Coronary artery (tissue), 2 donors: Measurements from ENCODE around the gene ODAPH.

Experiments used
- DNase-seq: peaks from one replicate; pipeline ENCODE4 v3.0.0-alpha.2; 2017; ENCODE audit warnings: low spot score
- H3K27ac ChIP-seq, 2 donors: fragments of 200-600 bp; sonication (generic); one replicate each; pipeline ENCODE4 v1.5.1; 2016 to 2019
- H3K4me3 ChIP-seq: fragments of 200-600 bp; sonication (generic); 2 replicates; pipeline ENCODE4 v1.5.1; 2016; ENCODE audit warnings: mild to moderate bottlenecking, moderate library complexity
- CTCF ChIP-seq: fragments of 200-600 bp; sonication (generic); IDR thresholded peaks from one replicate; pipeline ENCODE4 v1.5.1; 2019; ENCODE audit warnings: antibody characterized with exemption

ODAPH gene

GRCh38 chr4:75593393-75593792 is 37.5 kb downstream of the ODAPH start:
- no peak overlapping the region for H3K4me3 ChIP-seq
- TF ChIP-seq CTCF = no peak

GRCh38 chr4:75596061-75596460 is 40.2 kb downstream of the ODAPH start:
- no peak for TF ChIP-seq CTCF
- Histone ChIP-seq H3K4me3 (no peak overlapping the region), H3K27ac (no peak overlapping the region)
- DNase-seq = no peak

More at GRCh38 chr4:75593393-75593792, 37.5 kb downstream of the ODAPH start:
- DNase-seq = no peak
- no peak overlapping the region for H3K27ac ChIP-seq

- no peak for DNase-seq
- Histone ChIP-seq H3K4me3 (no peak overlapping the region), H3K27ac (no peak overlapping the region)
- no peak for TF ChIP-seq CTCF
Observed at GRCh38 chr4:75598390-75598789, 42.5 kb downstream of the ODAPH start.

GRCh38 chr4:75599647-75600046 is 43.8 kb downstream of the ODAPH start:
- no peak for DNase-seq
- TF ChIP-seq CTCF = no peak
- no peak overlapping the region for H3K27ac ChIP-seq
- H3K4me3 ChIP-seq = no peak overlapping the region

- TF ChIP-seq CTCF = no peak
- no peak overlapping the region for H3K4me3 ChIP-seq
- DNase-seq = no peak
- H3K27ac ChIP-seq = no peak overlapping the region
Observed at GRCh38 chr4:75605928-75606327, 50.1 kb downstream of the ODAPH start.

- no peak for TF ChIP-seq CTCF
- Histone ChIP-seq H3K4me3 (no peak overlapping the region), H3K27ac (no peak overlapping the region)
- DNase-seq = no peak
Observed at GRCh38 chr4:75612306-75612705, 56.4 kb downstream of the ODAPH start.
